Gastroesophageal sphincter (tissue), 3 donors: ENCODE results near the gene MAPK14.

Experiments used
- EP300 ChIP-seq: sonication (generic); formaldehyde crosslinking; IDR thresholded peaks from one replicate; pipeline ENCODE4 v1.6.1; 2017; ENCODE audit warnings: antibody characterized with exemption, mild to moderate bottlenecking
- POLR2A ChIP-seq, 2 donors: fragments of 450-650 bp; IDR thresholded peaks; one replicate each; pipeline ENCODE4 v1.6.1; 2017; ENCODE audit warnings: antibody characterized with exemption in 2 of 2, mild to moderate bottlenecking in 2 of 2, moderate library complexity in 1 of 2
- TF ChIP-seq, protein P1 (sequence below), 4 experiments: fragments of 200-600 bp in 2 of 4; fragments of 450-650 bp in 2 of 4; sonication (generic) in 1 of 4; IDR thresholded peaks; one replicate each; pipeline ENCODE4 v1.5.1; 2017 to 2019; ENCODE audit warnings: antibody characterized with exemption in 4 of 4, mild to moderate bottlenecking in 2 of 4, moderate library complexity in 2 of 4

DNA sequence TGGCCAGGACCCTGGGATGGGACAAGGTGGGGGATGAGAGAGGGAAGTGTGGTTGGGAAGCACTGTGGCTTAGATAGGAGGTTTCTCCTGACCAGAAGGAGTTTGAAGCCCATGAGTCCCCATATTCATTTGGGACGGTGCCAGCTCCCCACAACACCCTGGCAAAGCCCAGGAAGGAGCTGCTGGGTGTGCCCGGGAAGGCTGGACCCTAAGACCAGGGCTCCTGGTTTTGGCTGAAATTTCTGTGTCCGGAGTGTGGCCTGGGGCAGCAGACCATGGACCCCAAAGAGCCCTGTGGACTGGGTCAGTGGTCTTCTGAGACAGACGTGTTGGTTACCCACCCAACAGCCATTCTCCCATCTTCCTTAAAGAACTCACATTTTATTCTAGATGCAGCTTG is 117.9 kb downstream of the MAPK14 start:
- TF ChIP-seq, protein P1, sequence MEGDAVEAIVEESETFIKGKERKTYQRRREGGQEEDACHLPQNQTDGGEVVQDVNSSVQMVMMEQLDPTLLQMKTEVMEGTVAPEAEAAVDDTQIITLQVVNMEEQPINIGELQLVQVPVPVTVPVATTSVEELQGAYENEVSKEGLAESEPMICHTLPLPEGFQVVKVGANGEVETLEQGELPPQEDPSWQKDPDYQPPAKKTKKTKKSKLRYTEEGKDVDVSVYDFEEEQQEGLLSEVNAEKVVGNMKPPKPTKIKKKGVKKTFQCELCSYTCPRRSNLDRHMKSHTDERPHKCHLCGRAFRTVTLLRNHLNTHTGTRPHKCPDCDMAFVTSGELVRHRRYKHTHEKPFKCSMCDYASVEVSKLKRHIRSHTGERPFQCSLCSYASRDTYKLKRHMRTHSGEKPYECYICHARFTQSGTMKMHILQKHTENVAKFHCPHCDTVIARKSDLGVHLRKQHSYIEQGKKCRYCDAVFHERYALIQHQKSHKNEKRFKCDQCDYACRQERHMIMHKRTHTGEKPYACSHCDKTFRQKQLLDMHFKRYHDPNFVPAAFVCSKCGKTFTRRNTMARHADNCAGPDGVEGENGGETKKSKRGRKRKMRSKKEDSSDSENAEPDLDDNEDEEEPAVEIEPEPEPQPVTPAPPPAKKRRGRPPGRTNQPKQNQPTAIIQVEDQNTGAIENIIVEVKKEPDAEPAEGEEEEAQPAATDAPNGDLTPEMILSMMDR (IDR thresholded peaks at IDR 0.05): no peak
- TF ChIP-seq POLR2A (IDR thresholded peaks at IDR 0.05) (no peak), EP300 (no peak)
